ENCODE measurements around the gene AKT1.
"Not testable (repeated sequence)": the region's sequence is repeated elsewhere in the genome, so short reads cannot be mapped to it uniquely, and the experiment has no call there.

GRCh38 chr14:104729176-104729834 lies 66.2 kb downstream of the AKT1 start:
- TF ChIP-seq BHLHE40 (IDR thresholded peaks at IDR 0.05; ENCODE audit: low read depth, low read length); USF2 (IDR thresholded peaks at IDR 0.05); CEBPB (IDR thresholded peaks at IDR 0.05); HDAC2 (IDR thresholded peaks at IDR 0.05); CTCF (IDR thresholded peaks at IDR 0.05); EHMT2 (IDR thresholded peaks at IDR 0.05; ENCODE audit: low read depth): not testable (repeated sequence)
